ENCODE results near the gene ZDHHC11. TPM values are rescaled to one million over a fixed set of nuclear protein-coding genes. Genes with fewer than 3 reads are reported as not detected.
"Not testable (repeated sequence)": the region's sequence is repeated elsewhere in the genome, so short reads cannot be mapped to it uniquely, and the experiment has no call there.

The ZDHHC11 gene
- total RNA-seq, 1 donor from 2014 or later = not detected

GRCh38 chr5:844426-844825 is 6.4 kb downstream of the ZDHHC11 start:
- H3K36me3 ChIP-seq; H3K27me3 ChIP-seq; H3K9me3 ChIP-seq; H3K4me3 ChIP-seq; H3K4me1 ChIP-seq; H3K27ac ChIP-seq; intact Hi-C loops (cut with DNase I): not testable (repeated sequence)
- peak in 1 of 2 donors; percentile 62 for DNase-seq (ENCODE audit: low spot score in 2 of 2)

DNA sequence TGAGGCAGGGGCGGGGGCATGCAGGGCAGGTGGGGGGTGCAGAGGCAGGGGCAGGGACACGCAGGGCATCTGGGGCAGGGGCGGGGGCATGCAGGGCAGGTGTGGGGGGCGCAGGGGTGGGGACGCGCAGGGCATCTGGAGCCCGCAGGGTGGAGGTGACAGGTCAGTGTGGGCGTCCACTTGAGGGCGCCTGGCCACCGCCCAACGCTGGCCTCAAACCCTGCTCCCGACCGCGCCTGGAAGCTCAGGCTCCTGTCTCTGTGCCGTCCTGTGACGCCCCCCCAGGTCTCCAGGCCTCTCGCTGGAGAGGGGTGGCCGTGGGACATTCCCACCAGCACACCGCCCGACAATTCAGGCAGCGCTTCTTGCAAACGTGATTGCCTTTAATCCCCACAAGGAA is 6.9 kb downstream of the ZDHHC11 start:
- H3K9me3 ChIP-seq; H3K27me3 ChIP-seq; H3K27ac ChIP-seq; H3K4me1 ChIP-seq; intact Hi-C loops (cut with DNase I); H3K36me3 ChIP-seq; H3K4me3 ChIP-seq: not testable (repeated sequence)
- DNase-seq (ENCODE audit: low spot score in 2 of 2) = peak in 1 of 2 donors; percentile 53

DNA sequence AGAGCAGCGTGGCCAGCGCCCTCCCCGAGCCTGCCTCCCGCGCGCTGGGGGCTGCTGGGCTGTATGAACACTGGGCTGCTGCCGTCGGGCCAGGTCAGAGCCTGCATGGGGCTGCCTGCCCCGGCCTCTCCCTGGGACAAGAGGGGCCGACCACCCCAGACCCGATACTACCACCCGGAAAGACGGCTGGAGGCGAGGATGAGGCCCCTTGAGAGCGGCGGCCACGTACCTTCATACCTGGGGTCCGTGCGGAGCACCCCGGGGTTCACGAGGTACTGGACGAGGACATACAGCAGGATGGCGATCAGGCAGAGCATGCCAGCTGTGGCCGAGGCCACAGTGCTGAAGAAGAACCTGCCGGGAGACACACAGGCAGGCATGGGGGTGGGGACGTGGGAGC is 7.4 kb downstream of the ZDHHC11 start:
- intact Hi-C loops (cut with DNase I); H3K9me3 ChIP-seq; H3K27me3 ChIP-seq; H3K4me1 ChIP-seq; H3K4me3 ChIP-seq; H3K27ac ChIP-seq; H3K36me3 ChIP-seq: not testable (repeated sequence)
- DNase-seq (ENCODE audit: low spot score in 2 of 2) = peak in 1 of 2 donors; percentile 60

DNA sequence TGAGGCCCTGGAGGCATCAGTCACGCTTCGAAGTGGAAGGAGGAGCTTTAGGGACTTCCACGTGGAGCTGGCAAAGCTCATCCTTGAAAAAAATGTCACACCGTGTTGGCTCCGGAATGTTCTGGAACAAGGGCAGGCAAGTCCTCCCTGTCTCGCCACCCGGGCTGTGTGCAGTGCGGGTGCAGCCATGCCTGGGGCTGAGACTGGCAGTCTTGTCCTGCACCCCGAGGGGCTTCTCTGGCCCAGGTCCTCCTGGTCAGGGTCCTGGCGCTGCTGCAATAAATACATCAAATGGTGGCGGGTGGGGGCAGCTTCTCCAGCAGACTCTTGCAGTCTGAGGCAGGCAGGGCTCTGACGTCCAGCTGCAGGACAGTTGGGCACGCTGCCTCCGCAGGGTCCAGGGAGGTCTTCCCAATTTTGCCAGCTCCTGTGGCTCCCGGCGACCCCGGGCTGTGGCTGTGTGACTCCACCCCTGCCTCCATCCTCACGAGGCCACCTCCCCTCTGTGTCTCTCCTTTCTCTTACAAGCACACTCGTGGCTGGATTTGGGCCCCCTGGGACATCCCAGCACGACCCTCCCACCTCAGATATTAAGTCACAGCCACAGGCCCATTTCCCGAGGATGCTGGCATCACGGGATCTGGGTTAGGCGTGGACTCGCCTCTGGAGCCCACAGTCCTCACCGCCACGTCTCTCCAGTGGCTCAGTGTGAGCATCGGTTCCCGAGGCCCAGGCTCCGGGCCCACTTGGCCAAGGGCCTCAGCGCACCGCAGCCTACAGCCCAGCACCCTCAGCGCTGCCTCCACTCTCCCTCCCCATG is 8.2 kb downstream of the ZDHHC11 start:
- intact Hi-C loops (cut with DNase I); H3K4me3 ChIP-seq: not testable (repeated sequence)
- DNase-seq (ENCODE audit: low spot score in 2 of 2) = peak in 1 of 2 donors; percentile 60

GRCh38 chr5:841531-842401 is 9.0 kb downstream of the ZDHHC11 start:
- H3K4me3 ChIP-seq; H3K4me1 ChIP-seq; H3K9me3 ChIP-seq; H3K27me3 ChIP-seq; intact Hi-C loops (cut with DNase I); H3K36me3 ChIP-seq; H3K27ac ChIP-seq: not testable (repeated sequence)
- DNase-seq (ENCODE audit: low spot score in 2 of 2) = peak in 1 of 2 donors; percentile 60

More for the DNA sequence above, 8.2 kb downstream of the ZDHHC11 start:
- not testable (repeated sequence) for H3K9me3 ChIP-seq, H3K36me3 ChIP-seq, H3K27me3 ChIP-seq, H3K27ac ChIP-seq, H3K4me1 ChIP-seq

GRCh38 chr5:840974-841435 is 9.8 kb downstream of the ZDHHC11 start:
- H3K27ac ChIP-seq; H3K4me1 ChIP-seq; H3K9me3 ChIP-seq; H3K4me3 ChIP-seq; H3K36me3 ChIP-seq; DNase-seq (ENCODE audit: low spot score in 2 of 2); H3K27me3 ChIP-seq; intact Hi-C loops (cut with DNase I): not testable (repeated sequence)

DNA sequence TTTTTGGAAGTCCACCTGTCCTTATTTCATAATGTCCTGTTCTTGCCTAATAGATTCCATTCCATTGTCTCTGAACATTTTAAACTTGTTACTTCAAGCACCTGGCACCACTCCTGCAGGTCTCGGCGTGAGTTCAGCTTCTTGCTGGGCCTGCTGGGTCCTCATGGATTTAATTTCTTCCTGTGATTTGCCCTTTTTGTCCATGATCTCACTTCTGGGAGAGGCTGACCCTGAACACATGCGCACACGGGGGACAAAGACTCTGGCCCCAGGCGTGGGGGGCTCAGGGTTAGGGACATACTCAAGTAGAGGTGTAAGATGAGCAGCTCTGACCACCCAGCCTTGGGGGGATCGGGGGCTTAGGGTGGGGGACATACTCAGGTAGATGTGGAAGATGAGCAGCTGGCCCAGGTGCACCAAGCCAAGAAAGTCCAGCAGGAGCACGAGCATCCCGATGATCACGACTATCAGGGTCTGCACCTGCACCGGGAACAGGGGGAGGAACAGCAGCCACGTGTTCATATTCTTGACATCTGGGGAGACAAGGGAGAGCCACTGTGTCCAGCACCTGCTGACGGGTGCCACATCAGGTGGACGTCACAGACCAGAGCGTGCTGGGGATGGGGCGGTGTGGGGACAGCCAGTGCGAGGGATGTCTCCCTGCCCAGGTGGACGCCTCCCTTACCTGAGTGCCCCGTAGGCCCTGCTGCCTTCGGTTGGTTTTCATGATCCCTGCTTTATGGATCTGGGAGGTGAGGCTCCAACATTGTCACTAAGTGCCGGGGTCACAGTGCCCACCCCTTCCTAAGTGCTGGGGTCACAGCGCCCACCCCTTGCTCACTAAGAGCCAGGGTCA is 10.4 kb downstream of the ZDHHC11 start:
- DNase-seq (ENCODE audit: low spot score in 2 of 2) = peak in 1 of 2 donors; percentile 66
- H3K4me3 ChIP-seq; intact Hi-C loops (cut with DNase I); H3K4me1 ChIP-seq; H3K9me3 ChIP-seq; H3K27me3 ChIP-seq; H3K27ac ChIP-seq; H3K36me3 ChIP-seq: not testable (repeated sequence)

DNA sequence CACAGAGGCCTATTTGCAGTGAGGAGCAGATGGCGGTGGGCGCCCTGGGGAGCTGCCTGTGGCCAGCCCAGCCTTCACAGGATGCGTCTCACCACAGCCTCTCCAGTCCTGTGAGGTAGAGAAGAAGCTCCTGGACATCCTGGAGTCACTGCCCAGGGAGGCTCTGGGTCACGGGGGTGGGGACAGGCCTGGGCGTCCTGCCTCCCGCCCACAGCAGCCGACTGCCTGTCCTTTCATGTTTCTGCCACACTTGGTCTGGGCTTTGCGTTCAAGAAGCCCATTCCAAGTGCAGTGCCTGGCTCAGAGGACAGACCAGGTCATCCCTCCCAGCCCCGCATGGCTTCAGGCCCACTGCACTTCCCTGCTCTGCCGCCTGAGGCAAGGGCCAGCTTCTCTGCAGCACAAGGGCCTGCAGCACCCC is 12.3 kb downstream of the ZDHHC11 start:
- H3K36me3 ChIP-seq; H3K4me1 ChIP-seq; H3K27ac ChIP-seq; H3K4me3 ChIP-seq; intact Hi-C loops (cut with DNase I); H3K9me3 ChIP-seq; H3K27me3 ChIP-seq; DNase-seq (ENCODE audit: low spot score in 2 of 2): not testable (repeated sequence)

DNA sequence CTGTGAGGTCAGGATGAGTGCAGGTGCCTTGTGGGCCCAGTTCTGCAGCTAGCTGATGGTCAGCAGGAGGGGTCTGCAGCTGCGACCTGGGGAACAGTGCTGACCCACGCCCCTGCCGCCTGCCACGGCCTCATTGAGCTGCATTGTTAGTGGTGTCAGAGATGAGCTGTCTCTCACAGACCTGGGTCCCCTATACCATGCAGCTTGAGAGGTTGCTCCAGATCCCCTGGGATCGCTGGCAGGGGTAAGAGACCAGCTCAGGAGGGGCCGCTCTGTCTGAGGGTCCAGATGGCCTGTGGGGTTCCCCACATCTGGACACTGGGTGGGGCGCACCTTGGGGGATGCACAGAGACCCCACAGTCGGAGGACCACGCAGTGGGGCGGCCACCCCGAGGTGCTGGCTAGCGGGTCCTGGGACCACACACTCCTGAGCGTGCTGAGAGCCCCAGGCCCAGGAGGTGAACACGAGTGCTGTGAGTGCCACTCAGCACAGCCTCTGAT is 13.1 kb downstream of the ZDHHC11 start:
- DNase-seq (ENCODE audit: low spot score in 2 of 2); intact Hi-C loops (cut with DNase I): not testable (repeated sequence)

GRCh38 chr5:835933-836612 is 14.7 kb downstream of the ZDHHC11 start:
- H3K27me3 ChIP-seq; H3K27ac ChIP-seq; DNase-seq (ENCODE audit: low spot score in 2 of 2); H3K4me1 ChIP-seq; H3K4me3 ChIP-seq; H3K36me3 ChIP-seq; H3K9me3 ChIP-seq; intact Hi-C loops (cut with DNase I): not testable (repeated sequence)

More for the DNA sequence above, 13.1 kb downstream of the ZDHHC11 start:
- H3K36me3 ChIP-seq, H3K9me3 ChIP-seq, H3K27me3 ChIP-seq, H3K4me3 ChIP-seq, H3K27ac ChIP-seq, H3K4me1 ChIP-seq: not testable (repeated sequence)

DNA sequence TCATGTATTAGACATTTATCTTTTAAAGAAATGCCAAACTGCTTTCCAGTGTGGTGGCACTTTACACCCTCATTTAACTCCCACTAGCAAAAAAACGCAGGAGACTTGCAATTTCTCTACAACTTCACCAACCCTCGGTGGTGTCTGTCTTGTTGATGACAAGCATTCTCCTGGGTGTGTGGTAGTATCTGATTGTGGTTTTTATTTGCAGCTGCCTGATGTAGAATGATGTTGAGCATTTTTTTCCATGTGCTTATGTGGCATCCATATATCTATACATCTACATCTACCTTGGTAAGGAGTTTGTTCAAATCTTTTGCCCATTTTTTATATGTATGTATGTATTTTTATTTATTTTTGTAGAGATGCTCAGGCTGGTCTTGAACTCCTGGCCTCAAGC is 16.8 kb downstream of the ZDHHC11 start:
- H3K27me3 ChIP-seq; intact Hi-C loops (cut with DNase I); H3K9me3 ChIP-seq; H3K4me3 ChIP-seq; H3K36me3 ChIP-seq; H3K27ac ChIP-seq; H3K4me1 ChIP-seq; DNase-seq (ENCODE audit: low spot score in 2 of 2): not testable (repeated sequence)

DNA sequence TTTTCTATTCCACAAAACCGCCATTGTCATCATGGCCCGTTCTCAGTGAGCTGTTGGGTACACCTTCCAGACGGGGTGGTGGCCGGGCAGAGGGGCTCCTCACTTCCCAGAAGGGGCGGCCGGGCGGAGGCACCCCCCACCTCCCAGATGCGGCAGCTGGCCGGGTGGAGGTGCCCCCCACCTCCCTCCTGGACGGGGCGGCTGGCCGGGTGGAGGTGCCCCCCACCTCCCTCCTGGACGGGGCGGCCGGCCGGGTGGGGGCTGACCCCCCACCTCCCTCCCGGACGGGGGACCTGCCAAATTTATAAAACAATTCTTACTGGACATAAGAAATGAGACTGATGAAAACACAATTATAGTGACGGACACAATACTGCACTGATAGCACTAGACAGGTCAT is 22.6 kb downstream of the ZDHHC11 start:
- H3K36me3 ChIP-seq; DNase-seq (ENCODE audit: low spot score in 2 of 2); H3K4me3 ChIP-seq; H3K27ac ChIP-seq; H3K4me1 ChIP-seq; H3K9me3 ChIP-seq; intact Hi-C loops (cut with DNase I); H3K27me3 ChIP-seq: not testable (repeated sequence)

DNA sequence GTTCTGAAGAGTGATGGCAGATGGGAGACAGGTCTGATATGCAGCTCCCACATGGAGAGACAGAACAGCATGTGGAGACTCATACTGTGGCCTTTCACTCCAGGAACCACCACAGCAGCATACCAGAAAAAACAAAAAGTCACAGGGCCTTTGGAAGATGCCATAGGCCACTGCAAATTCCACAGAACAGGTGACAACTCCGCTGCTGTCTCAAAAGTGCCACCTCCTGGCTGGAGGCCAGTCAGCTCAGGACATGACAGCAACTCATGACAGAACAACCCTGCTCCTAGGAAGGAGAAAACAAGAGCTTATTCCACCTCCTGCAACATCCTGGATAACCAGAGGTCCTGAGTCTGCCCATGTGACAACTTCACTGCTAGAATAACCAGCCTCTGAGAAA is 25.2 kb downstream of the ZDHHC11 start:
- H3K4me3 ChIP-seq; H3K9me3 ChIP-seq; DNase-seq (ENCODE audit: low spot score in 2 of 2); H3K27me3 ChIP-seq; H3K36me3 ChIP-seq; H3K4me1 ChIP-seq; H3K27ac ChIP-seq; intact Hi-C loops (cut with DNase I): not testable (repeated sequence)

Measured in ascending aorta (tissue), 2 donors.